Measurements from ENCODE around the gene KRTAP10-2. TPM values are rescaled to one million over a fixed set of nuclear protein-coding genes. Genes with fewer than 3 reads are reported as not detected.

KRTAP10-2 gene
- total and polyA plus RNA-seq, 9 of the 15 experiments (the other 6 are each of a cell fraction or from before 2014, with no cell fraction given): not detected

DNA sequence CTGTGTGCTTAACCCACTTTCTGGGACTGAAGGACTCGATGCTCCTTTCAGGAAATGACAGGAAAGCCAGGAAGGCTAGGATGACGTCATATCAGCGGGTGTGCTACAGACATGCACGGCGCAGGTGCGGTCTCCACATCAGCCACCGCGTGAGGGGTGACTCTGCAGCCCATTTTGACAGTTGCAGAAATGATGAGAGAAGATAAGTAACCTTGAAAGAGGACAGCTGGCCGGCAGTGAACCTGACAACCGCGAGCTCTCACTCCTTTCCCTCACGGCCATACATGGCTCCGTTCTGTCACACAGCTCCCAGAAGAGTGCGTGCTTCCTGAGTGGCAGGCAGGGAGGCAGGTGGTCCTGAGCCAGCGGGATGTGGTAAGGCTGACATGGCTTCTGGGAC is 30.8 kb upstream of the KRTAP10-2 start (continued):
- TF ChIP-seq, protein P1, sequence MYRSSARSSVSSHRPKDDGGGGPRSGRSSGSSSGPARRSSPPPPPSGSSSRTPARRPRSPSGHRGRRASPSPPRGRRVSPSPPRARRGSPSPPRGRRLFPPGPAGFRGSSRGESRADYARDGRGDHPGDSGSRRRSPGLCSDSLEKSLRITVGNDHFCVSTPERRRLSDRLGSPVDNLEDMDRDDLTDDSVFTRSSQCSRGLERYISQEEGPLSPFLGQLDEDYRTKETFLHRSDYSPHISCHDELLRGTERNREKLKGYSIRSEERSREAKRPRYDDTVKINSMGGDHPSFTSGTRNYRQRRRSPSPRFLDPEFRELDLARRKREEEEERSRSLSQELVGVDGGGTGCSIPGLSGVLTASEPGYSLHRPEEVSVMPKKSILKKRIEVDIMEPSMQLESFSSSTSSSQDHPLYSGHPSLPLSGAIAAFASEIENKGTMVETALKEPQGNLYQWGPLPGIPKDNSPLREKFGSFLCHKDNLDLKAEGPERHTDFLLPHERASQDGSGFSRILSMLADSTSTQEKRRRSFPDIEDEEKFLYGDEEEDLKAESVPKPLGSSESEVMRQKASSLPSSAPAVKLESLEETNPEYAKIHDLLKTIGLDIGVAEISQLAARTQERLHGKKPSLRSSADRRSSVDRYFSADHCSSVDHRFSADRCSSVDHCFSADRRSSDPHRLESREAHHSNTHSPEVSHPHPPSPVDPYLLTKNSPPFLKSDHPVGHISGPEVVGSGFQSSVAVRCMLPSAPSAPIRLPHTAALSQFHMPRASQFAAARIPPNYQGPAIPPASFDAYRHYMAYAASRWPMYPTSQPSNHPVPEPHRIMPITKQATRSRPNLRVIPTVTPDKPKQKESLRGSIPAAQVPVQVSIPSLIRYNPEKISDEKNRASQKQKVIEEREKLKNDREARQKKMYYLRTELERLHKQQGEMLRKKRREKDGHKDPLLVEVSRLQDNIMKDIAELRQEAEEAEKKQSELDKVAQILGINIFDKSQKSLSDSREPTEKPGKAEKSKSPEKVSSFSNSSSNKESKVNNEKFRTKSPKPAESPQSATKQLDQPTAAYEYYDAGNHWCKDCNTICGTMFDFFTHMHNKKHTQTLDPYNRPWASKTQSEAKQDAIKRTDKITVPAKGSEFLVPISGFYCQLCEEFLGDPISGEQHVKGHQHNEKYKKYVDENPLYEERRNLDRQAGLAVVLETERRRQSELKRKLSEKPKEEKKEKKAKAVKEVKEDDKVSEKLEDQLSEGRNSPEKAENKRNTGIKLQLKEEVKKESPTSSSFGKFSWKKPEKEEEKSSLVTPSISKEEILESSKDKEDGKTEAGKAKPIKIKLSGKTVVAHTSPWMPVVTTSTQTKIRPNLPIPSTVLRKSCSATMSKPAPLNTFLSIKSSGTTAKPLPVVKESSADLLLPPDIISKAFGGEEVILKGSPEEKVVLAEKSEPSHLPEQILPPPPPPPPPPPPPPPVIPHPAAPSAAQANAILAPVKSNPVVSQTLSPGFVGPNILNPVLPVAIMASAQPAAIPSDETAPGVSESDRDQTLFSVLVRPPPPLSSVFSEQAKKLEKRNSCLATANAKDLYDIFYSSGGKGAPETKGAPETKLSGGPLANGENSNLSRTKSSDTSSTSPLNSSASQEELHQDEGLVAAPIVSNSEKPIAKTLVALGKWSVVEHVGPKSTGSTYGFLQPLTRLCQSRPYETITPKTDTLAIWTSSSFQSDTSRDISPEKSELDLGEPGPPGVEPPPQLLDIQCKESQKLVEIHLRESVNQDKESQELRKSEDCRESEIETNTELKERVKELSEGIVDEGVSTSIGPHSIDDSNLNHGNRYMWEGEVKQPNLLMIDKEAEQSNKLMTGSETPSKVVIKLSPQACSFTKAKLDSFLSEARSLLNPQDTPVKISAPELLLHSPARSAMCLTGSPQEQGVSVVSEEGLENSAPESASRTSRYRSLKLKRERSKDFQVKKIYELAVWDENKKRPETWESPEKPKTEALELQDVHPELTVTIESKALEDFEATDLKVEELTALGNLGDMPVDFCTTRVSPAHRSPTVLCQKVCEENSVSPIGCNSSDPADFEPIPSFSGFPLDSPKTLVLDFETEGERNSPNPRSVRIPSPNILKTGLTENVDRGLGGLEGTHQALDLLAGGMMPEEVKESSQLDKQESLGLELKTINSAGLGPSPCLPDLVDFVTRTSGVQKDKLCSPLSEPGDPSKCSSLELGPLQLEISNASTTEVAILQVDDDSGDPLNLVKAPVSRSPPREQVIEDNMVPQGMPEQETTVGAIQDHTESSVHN (IDR thresholded peaks at IDR 0.05; ENCODE audit: borderline replicate concordance in 1 of 2, low read depth in 1 of 2): peak in 1 of 2 experiments; percentile 82; a peak in 1 of 4 replicates
- no peak for TF ChIP-seq HIVEP1 (CRISPR knock-in tag; IDR thresholded peaks at IDR 0.05)
- peak in 1 of 2 experiments; percentile 75; a peak in 2 of 4 replicates for TF ChIP-seq TRIM24 (IDR thresholded peaks at IDR 0.05)
- no peak for TF ChIP-seq ETS2 (tag; IDR thresholded peaks at IDR 0.05; ENCODE audit: borderline replicate concordance, poor library complexity, severe bottlenecking)
- no peak for TF ChIP-seq FOS (IDR thresholded peaks at IDR 0.05; ENCODE audit: extremely low read depth, insufficient read length)
- TF ChIP-seq GATAD2A (IDR thresholded peaks at IDR 0.05): no peak
- TF ChIP-seq, protein P2, sequence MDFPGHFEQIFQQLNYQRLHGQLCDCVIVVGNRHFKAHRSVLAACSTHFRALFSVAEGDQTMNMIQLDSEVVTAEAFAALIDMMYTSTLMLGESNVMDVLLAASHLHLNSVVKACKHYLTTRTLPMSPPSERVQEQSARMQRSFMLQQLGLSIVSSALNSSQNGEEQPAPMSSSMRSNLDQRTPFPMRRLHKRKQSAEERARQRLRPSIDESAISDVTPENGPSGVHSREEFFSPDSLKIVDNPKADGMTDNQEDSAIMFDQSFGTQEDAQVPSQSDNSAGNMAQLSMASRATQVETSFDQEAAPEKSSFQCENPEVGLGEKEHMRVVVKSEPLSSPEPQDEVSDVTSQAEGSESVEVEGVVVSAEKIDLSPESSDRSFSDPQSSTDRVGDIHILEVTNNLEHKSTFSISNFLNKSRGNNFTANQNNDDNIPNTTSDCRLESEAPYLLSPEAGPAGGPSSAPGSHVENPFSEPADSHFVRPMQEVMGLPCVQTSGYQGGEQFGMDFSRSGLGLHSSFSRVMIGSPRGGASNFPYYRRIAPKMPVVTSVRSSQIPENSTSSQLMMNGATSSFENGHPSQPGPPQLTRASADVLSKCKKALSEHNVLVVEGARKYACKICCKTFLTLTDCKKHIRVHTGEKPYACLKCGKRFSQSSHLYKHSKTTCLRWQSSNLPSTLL (IDR thresholded peaks at IDR 0.05): no peak
- TF ChIP-seq TAF7 (tag; IDR thresholded peaks at IDR 0.05): no peak
- TF ChIP-seq, protein P3, sequence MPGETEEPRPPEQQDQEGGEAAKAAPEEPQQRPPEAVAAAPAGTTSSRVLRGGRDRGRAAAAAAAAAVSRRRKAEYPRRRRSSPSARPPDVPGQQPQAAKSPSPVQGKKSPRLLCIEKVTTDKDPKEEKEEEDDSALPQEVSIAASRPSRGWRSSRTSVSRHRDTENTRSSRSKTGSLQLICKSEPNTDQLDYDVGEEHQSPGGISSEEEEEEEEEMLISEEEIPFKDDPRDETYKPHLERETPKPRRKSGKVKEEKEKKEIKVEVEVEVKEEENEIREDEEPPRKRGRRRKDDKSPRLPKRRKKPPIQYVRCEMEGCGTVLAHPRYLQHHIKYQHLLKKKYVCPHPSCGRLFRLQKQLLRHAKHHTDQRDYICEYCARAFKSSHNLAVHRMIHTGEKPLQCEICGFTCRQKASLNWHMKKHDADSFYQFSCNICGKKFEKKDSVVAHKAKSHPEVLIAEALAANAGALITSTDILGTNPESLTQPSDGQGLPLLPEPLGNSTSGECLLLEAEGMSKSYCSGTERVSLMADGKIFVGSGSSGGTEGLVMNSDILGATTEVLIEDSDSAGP (CRISPR knock-in tag; IDR thresholded peaks at IDR 0.05): no peak
- TF ChIP-seq ZNF76 (CRISPR knock-in tag; IDR thresholded peaks at IDR 0.05; ENCODE audit: borderline replicate concordance): peak; percentile 53; the same call in 1 of the 2 replicates
- TF ChIP-seq ZNF316 (IDR thresholded peaks at IDR 0.05): peak; percentile 32; the same call in 1 of the 2 replicates
- TF ChIP-seq MYC (IDR thresholded peaks at IDR 0.05; ENCODE audit: low read depth, low read length): peak; percentile 27; the same call in 1 of the 2 replicates
- no peak for TF ChIP-seq MYC (CRISPR knock-in tag; IDR thresholded peaks at IDR 0.05; ENCODE audit: borderline replicate concordance, low read depth)
- 0 out of 2 replicates have a peak, but pooled peaks have one; percentile 44 for TF ChIP-seq NBN (IDR thresholded peaks at IDR 0.05; ENCODE audit: low read depth)
- TF ChIP-seq ZBTB8A (IDR thresholded peaks at IDR 0.05; ENCODE audit: partially characterized antibody): no peak
- TF ChIP-seq, protein P4, sequence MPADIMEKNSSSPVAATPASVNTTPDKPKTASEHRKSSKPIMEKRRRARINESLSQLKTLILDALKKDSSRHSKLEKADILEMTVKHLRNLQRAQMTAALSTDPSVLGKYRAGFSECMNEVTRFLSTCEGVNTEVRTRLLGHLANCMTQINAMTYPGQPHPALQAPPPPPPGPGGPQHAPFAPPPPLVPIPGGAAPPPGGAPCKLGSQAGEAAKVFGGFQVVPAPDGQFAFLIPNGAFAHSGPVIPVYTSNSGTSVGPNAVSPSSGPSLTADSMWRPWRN (IDR thresholded peaks at IDR 0.05; ENCODE audit: low read depth): no peak
- TF ChIP-seq POLR2H (tag; IDR thresholded peaks at IDR 0.05; ENCODE audit: low read depth): no peak

All from K562 (cell line).